NCI-H345 treated with DMSO at 0.1 percent for 48 hours (cell line): ENCODE data around the gene DCBLD2.
A peak's percentile ranks its signal among the peaks of the same experiment; 100 is the strongest.

Source experiments
- DNase-seq: peaks from one replicate; lab custom pipeline; 2025; ENCODE audit not compliant: unreplicated experiment; lab: John Stamatoyannopoulos, UW

Gene DCBLD2

GRCh38 chr3:98829246-98829832, 72.2 kb downstream of the DCBLD2 start:
- no peak for DNase-seq

- DNase-seq, result no peak
Observed at GRCh38 chr3:98827221-98827920, 74.1 kb downstream of the DCBLD2 start.

- DNase-seq, result no peak
Observed at GRCh38 chr3:98826126-98826525, 75.4 kb downstream of the DCBLD2 start.

- no peak for DNase-seq
Observed at GRCh38 chr3:98824256-98824655, 77.2 kb downstream of the DCBLD2 start.

GRCh38 chr3:98823791-98824190, 77.7 kb downstream of the DCBLD2 start:
- DNase-seq, result no peak

GRCh38 chr3:98821063-98821462, 80.4 kb downstream of the DCBLD2 start:
- no peak for DNase-seq

GRCh38 chr3:98817547-98818041, 83.9 kb downstream of the DCBLD2 start:
- peak; percentile 14 for DNase-seq

GRCh38 chr3:98814817-98815420, 86.6 kb downstream of the DCBLD2 start:
- DNase-seq, result no peak

GRCh38 chr3:98812851-98813374, 88.6 kb downstream of the DCBLD2 start:
- peak; percentile 3 for DNase-seq

GRCh38 chr3:98811048-98811447, 90.4 kb downstream of the DCBLD2 start:
- no peak for DNase-seq

- no peak for DNase-seq
Observed at GRCh38 chr3:98809557-98809956, 91.9 kb downstream of the DCBLD2 start.

- no peak for DNase-seq
Observed at GRCh38 chr3:98808071-98808470, 93.4 kb downstream of the DCBLD2 start.

GRCh38 chr3:98807561-98807960, 93.9 kb downstream of the DCBLD2 start:
- no peak for DNase-seq

GRCh38 chr3:98807011-98807410, 94.5 kb downstream of the DCBLD2 start:
- DNase-seq, result no peak

GRCh38 chr3:98806521-98806920, 95.0 kb downstream of the DCBLD2 start:
- no peak for DNase-seq

- no peak for DNase-seq
Observed at GRCh38 chr3:98805571-98805970, 95.9 kb downstream of the DCBLD2 start.

GRCh38 chr3:98801043-98801747, 100.3 kb downstream of the DCBLD2 start:
- DNase-seq, result no peak

GRCh38 chr3:98800401-98800800, 101.1 kb downstream of the DCBLD2 start:
- no peak for DNase-seq

- DNase-seq, result no peak
Observed at GRCh38 chr3:98799479-98799878, 102.0 kb downstream of the DCBLD2 start.

GRCh38 chr3:98798820-98799219, 102.7 kb downstream of the DCBLD2 start:
- DNase-seq, result no peak

- DNase-seq, result no peak
Observed at GRCh38 chr3:98797905-98798304, 103.6 kb downstream of the DCBLD2 start.
